ENCODE measurements around the gene CDH15.
"Not testable (repeated sequence)": the region's sequence is repeated elsewhere in the genome, so short reads cannot be mapped to it uniquely, and the experiment has no call there.

Gene CDH15

DNA sequence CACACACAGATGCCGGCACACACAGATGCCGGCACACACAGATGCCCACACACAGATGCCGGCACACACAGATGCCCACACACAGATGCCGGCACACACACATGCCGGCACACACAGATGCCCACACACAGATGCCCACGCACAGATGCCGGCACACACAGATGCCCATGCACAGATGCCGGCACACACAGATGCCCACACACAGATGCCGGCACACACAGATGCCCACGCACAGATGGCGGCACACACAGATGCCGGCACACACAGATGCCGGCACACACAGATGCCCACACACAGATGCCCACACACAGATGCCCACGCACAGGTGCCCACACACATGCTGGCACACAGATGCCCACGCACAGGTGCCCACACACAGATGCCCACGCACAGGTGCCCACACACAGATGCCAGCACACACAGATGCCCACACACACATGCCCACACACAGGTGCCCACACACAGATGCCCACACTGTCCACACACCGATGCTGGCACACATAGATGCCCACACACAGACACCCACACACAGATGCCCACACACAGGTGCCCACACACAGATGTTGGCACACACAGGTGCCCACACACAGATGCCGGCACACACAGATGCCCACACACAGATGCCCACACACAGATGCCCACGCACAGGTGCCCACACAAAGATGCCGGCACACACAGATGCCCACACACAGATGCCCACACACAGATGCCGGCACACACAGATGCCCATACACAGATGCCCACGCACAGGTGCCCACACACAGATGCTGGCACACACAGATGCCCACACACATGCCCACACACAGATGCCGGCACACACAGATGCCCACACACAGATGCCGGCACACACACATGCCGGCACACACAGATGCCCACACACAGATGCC lies 17.2 kb downstream of the CDH15 start:
- DNase-seq, result not testable (repeated sequence)

- no peak for DNase-seq
Observed at GRCh38 chr16:89189358-89190025, 17.9 kb downstream of the CDH15 start.

DNA sequence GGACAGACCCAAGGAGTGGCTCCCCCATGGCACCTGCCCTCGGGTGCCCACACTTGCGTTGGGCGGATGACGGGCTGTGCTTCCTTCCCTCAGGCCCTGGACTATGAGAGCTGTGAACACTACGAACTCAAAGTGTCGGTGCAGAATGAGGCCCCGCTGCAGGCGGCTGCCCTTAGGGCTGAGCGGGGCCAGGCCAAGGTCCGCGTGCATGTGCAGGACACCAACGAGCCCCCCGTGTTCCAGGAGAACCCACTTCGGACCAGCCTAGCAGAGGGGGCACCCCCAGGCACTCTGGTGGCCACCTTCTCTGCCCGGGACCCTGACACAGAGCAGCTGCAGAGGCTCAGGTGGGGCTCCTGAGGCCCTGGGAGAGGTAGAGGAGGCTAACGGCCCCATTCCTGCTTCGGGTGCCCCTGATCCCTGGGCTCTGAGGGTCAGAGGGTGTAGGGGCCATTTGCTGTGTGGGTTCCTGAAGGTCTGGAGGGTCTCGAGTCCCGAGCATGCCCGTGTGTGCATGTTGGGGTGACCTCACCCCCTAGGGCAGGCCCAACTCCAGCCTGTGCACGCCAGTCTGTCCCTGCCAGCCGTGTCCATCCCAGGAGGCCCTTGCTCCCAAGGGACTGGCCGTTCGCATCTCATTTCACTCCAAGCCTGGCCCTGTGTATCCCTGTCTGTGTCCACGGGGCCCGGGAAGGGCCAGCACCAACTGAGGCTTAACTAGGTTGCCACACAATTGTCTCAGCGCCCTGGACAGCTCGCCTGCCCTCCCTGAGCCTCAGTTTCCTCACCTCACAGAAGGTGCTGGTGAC lies 18.8 kb downstream of the CDH15 start:
- no peak for DNase-seq

DNA sequence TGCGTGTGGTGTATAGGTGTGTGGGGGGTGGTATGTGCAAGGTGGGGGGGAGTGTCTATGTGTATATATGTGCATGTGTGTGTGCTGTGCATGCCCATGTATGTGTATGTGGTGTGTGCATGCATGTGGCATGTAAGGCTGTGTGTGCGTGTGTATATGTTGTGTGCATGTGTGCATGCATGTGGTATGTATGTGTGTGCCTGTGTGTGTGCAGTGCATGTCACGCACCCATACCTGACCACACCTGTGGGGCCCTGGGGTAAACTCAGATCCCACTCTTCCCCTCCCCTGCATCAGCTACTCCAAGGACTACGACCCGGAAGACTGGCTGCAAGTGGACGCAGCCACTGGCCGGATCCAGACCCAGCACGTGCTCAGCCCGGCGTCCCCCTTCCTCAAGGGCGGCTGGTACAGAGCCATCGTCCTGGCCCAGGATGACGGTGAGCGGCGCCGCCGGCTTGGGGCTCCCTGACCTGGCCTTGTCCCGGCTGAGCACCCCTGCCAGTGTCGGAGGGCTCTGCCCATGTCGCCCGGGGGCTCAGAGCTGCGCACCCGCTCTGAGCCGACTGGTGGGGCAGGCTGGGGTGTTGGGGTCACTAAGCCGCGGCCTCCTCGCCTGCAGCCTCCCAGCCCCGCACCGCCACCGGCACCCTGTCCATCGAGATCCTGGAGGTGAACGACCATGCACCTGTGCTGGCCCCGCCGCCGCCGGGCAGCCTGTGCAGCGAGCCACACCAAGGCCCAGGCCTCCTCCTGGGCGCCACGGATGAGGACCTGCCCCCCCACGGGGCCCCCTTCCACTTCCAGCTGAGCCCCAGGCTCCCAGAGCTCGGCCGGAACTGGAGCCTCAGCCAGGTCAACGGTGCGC lies 19.7 kb downstream of the CDH15 start:
- no peak for DNase-seq

GRCh38 chr16:89191901-89192185 lies 20.3 kb downstream of the CDH15 start:
- no peak for DNase-seq

DNA sequence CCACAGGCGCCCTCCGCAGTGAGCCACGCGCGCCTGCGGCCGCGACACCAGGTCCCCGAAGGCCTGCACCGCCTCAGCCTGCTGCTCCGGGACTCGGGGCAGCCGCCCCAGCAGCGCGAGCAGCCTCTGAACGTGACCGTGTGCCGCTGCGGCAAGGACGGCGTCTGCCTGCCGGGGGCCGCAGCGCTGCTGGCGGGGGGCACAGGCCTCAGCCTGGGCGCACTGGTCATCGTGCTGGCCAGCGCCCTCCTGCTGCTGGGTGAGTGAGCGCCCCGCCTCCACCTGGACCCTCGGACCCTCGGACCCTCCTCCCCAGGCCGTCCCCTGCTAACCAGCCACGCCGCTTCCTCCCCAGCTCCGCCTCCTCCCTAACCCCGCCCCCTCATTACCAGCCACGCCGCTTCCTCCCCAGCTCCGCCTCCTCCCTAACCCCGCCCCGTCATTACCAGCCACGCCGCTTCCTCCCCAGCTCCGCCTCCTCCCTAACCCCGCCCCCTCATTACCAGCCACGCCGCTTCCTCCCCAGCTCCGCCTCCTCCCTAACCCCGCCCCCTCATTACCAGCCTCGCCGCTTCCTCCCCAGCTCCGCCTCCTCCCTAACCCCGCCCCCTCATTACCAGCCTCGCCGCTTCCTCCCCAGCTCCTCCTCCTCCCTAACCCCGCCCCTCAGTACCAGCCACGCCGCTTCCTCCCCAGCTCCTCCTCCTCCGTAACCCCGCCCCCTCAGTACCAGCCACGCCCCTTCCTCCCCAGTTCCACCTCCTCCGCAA lies 20.8 kb downstream of the CDH15 start:
- peak; percentile 42 for DNase-seq

DNA sequence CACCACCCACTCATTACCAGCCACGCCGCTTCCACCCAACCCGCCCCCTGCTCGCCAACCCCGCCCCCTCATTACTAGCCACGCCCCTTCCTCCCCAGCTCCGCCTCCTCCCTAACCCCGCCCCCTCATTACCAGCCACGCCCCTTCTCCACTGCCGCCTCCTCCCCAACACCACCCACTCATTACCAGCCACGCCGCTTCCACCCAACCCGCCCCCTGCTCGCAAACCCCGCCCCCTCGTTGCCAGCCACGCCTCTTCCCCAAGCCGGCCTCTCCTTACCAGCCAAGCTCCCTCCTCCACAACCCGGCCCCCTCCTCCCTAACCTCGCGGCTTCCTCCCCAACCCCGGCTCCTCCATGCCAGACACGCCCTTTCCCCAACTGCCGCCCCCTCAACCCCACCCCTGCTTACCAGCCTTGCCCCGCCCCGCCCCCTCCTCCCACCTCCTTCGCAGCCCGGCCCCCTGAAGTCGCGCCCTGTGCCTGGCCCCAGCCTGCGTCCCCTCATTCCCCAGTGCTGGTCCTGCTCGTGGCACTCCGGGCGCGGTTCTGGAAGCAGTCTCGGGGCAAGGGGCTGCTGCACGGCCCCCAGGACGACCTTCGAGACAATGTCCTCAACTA lies 21.5 kb downstream of the CDH15 start:
- DNase-seq, result peak; percentile 58

DNA sequence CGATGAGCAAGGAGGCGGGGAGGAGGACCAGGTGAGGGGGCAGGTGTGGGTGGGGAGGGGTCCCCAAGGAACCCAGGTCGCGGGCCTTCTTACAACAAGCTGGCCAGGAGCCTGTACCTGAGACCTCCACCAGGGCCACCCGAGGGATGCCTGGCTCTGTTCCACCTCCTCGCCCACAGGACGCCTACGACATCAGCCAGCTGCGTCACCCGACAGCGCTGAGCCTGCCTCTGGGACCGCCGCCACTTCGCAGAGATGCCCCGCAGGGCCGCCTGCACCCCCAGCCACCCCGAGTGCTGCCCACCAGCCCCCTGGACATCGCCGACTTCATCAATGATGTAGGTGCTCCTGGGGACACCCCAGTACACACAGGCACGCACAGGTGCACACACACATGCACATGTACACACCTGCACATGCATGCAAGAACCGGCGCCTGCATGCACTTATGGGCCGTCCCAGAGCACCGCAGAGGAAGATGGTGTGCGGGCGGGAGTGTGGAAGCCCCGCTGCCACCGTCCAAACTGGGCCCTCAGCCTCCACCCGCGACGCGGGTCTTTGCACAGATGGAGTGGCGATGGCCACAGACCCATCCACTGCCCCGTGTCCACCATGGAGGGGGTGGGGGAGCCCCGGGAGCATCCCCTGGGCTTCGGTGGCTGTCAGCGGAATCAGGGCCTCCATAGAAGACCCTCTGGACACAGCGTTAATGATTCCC lies 22.2 kb downstream of the CDH15 start:
- no peak for DNase-seq

- DNase-seq, result no peak
Observed at GRCh38 chr16:89194340-89195311, 23.1 kb downstream of the CDH15 start.

DNA sequence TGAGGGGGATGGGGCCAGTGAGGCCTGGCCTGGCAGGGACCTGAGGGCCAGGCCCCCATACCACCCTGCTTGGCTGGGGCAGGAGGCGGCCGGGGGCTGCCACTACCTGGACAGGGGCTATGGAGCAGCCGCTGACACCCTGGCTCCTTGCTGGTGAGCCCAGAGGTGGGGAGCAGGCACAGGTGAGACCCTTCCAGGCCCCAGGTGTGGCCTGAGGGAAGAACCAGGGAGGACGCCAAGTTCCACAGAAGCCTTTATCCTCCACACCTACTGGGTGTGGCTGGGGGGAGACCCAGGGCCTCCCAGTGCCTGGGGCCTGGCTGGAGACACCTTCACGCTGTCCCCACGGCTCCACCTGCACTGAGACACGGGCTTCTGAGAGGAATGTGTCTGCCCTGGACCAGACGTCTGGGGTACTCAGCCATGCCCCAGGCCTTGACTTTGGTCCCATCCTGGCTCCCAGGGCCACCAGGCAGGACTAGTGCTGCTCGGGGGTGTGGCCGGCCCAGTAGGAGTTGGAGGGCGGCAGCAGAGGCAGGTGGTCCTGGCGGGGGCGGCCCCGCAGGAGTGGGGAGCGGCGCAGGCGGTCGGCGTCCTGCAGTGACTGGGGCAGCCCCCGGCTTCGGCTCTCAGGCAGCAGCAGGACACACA lies 24.1 kb downstream of the CDH15 start:
- DNase-seq, result no peak

DNA sequence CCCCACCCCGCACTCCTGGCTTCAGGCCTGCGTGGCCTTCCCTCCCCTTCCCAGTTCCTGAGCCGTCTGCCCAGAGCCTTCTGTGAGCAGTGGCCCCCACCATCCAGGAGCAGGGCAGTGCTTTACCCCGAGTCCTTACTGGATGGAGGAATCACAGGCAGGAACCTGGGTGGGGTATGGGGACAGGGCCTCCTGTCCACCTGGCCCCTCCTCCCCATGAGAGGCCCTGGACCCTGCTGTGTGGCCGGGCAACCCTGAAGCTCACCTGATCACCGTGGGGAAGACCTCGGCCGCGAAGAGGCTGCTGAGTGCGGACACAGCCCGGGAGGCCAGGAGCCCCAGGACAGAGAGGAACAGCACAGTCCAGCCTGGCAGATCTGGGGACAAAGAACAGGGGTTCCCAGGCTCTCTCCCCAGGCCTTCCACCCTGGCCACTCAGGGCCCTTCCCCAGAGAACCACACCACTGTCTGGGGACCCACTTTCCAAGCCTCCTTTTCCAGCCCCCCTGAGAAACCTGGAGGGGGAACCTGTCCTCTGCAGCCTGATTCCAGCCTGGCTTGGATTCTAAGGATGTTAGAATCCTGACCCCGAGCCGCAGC lies 25.6 kb downstream of the CDH15 start:
- DNase-seq, result no peak

- DNase-seq, result no peak
Observed at GRCh38 chr16:89197633-89198416, 26.3 kb downstream of the CDH15 start.

DNA sequence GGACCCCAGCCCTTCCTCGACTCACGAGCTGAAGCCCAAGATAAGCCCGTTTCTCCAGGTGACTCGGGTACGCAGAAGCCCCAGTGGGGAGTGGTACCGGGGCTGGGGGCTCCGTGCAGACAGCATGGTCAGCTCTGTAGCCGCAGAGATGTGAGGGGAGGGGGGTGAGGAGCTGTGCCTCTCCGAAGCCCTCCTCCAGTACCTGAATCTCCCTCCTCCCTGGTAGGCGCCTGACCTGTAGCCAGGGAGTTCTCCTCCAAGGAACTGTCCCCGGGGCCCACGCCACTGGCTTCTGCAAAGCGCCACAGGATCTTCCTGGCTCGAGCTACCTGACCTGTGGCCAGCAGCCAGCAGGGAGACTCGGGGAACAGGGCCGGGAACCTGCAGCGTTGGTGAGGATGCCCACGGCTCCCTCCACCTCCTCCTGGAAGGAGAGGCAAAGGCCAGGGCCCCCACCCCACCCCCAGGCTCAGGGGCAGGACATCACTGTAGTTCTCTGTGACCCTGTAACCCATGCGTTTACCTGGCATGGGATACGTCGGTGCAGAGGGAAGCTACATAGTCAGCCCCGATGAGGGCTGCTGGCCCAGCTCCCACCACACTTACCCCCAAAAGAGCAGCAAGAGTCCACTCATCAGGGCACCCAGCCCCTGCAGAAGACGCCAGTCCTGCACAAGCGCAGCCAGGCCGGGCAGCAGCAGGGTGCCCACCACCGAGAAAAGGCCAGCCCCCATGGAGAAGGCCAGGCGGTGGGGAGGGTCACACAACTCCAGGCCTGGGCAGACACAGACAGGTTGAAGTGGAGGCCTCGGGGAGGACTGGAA lies 27.1 kb downstream of the CDH15 start:
- DNase-seq, result no peak

DNA sequence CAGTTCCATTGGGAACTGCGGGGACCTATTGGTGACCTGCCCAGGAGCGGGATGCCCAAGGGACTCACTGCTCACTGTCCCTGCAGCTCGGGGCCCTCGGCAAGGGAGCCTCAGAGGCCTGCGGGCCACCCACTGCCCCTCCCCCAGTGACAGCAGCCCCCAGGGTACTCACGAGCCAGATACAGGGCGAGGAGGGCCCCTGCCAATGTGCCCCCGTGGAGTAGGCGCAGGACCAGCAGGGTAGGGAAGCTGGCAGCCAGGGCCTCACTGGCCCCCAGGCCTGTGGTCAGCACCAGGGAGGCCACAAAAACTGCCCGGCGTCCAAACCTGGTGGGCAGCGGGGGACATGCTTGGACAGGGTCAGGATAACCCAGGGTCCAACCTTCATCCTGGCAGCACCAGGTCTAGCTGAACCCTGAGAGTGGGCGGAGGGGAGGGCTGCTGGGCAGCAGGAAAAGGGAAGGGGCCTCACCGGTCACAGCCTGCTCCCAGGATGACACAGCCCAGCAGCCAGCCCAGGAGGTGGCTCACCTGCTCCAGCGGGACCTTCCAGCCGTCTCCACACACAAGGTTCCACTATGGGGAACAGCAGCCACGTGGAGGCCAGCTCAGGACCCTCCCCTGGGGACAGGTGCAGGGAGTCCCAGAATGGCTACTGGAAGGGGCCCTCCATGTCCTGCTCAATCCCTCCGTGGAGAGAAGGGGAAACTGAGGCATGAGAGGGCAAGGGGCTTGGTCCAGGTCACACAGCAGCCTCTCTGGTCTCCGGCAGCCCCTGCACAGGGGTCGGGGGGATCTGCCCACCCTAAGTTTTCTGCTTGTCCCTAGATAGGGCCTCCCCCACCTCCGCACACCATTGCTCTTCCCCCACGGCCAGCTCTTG lies 27.9 kb downstream of the CDH15 start:
- DNase-seq, result no peak

DNA sequence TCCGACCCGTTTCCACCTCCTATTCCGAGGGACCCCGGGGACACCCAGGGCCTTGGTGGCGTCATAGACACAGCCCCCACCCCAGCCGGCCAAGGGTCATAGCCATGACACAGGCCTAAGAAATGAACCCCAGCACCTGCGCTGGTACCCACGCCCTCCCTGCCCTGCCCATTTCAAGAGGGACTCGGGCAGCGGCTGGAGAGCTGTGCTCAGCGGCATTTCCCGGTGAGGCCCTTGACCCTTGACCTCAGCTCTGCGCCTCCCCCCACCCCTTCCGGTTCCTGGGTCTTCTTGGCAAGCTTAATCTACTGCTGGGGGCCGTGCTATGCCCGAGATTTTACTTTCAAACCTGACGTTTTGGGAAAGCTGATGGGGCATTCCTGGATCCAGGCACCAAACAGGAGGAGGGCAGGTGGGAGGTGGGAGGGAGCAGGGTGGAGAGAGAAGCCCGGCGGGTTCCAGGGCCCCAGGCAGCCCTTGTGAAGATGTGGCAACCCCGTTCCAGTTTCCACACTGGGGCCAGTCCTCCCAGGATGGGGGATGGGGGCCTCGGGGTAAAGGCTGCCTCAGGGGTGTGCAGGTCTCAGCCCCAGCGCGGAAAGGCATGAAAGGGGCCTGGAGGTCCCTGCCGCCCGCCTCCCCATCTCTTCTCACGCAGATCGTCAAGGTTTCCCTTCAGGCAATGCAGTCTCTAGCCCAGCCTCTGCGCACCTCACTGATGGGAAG lies 28.7 kb downstream of the CDH15 start, which contains the start of gene SLC22A31:
Gene SLC22A31 (minus strand): TSS at position 414 of the 726 bp plus-strand sequence. CDS start 36 bp downstream, at position 378.
- DNase-seq, result no peak

All from activated CD4-positive, alpha-beta T cell treated with anti-CD3 and anti-CD28 coated beads, Interleukin-2, amount 50 U/mL, for 1 hour (primary cell).